ENCODE data around the gene WASHC4.
"Not testable (repeated sequence)": the region's sequence is repeated elsewhere in the genome, so short reads cannot be mapped to it uniquely, and the experiment has no call there.

The WASHC4 gene

DNA sequence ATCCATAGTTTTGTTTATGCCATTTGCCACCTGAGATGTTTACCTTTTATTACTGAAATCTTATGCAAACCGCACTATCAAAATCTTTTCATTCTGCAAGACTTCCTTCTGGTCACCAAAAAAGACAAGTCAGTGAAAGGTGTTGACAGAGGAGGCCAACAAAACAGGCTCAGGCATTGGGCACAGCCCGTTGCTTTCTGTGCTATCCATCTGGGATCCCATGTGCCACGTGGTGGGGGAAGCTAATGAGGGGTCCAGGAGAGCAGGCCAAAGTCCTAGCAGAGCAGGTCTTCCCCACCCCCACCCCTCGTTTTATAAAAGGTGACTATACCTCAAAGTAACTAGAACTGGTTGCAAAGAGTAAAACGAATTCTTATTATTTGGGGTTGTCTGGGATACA, 24.5 kb upstream of the WASHC4 start:
- H3K27ac Mint-ChIP-seq: no peak overlapping the region
- peaks cover 10% of the 10 kb centered on the region for H3K4me1 Mint-ChIP-seq (ENCODE audit: low read depth)
- H3K27me3 Mint-ChIP-seq (ENCODE audit: low read depth): peaks cover 50% of the 10 kb centered on the region
- H3K36me3 Mint-ChIP-seq (ENCODE audit: low read depth): no peaks in the 10 kb centered on the region
- H3K9me3 Mint-ChIP-seq: peaks cover 4% of the 10 kb centered on the region
- no peak overlapping the region for H3K4me3 Mint-ChIP-seq

DNA sequence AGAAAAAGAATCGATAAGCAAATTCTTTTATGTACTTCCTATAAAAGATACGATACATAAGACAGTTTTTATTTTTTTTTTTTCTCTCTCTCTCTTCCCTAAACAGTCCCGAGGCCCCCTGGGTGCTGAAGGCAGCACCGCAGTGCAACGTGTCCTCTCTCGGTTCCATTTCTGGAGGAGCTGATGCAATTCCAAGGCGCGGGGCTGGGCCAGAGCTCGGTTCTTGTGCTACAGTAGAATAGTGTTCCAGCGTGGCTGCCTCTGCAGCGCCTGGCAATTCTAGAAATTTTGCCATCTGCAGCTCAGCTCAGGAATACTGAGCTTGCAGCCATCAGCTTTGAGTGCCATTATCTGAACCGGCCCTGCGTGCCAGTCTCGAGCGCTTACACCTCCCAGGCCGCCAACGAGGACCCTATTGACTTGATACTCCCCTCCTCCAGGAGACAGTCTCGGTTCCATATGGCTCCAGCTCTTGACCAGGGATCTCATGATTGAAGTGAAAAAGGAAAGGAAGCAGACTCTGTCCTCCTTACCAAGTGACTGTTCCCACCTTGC, 23.9 kb upstream of the WASHC4 start:
- peak overlapping the region; percentile 32 for H3K27ac Mint-ChIP-seq
- peaks cover 47% of the 10 kb centered on the region for H3K27me3 Mint-ChIP-seq (ENCODE audit: low read depth)
- H3K4me3 Mint-ChIP-seq: peak overlapping the region; percentile 81
- H3K4me1 Mint-ChIP-seq (ENCODE audit: low read depth): peaks cover 10% of the 10 kb centered on the region
- no peaks in the 10 kb centered on the region for H3K36me3 Mint-ChIP-seq (ENCODE audit: low read depth)
- peaks cover 4% of the 10 kb centered on the region for H3K9me3 Mint-ChIP-seq

DNA sequence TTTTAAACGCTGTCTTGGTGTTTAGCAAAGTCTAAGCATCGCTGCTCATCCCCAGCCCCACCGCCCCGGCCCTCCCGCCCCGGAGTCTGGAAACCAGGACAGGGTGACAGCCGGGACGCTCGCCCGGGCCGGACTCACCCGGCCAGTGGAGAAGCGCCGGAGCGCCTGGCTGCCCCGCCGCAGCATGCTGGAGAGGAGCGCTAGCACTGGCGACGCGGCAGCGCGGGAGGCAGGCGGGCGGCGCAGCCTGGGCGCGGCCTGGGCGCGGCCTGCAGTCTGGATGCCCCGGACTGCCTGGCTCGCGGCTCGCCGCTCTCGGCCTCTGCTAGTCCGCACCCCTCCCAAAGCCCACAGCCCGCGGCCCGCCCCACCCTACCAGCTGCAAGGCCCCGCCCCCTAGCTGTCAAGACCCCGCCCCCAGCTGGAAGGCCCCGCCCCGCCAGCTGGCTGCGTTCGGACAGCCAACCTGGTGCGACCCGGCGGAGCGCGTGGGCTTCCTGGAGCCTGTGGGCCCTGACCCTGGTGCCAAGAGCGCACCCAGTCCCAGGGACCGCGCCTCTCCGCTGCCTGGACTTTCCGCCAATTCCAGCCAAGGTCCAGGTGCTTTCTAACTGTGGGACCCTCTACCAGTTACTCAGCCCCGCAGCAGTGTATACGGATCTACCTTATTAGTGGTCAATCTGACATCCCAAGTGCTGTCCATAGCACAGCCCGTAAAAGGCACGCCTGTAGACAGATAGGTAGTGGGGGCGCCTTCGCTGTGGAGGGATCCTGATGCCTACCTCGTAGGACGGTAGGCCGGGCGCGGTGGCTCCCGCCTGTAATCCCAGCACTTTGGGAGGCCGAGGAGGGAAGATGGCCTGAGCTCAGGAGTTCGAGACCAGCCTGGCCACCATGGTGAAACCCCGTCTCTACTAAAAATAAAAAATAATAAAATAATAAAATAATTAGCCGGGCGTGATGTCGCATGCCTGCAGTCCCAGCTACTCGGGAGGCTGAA, 23.0 kb upstream of the WASHC4 start, which contains the start of gene ALDH1L2:
ALDH1L2 (minus strand) TSS at position 208 of the 1,000 bp plus-strand sequence; CDS start at position 186, 22 bp downstream.
- peak within 1 kb of the TSS; percentile 81 for H3K4me3 Mint-ChIP-seq
- peaks cover 40% of the 10 kb centered on the region for H3K27me3 Mint-ChIP-seq (ENCODE audit: low read depth)
- H3K27ac Mint-ChIP-seq: peak within 1 kb of the TSS; percentile 32
- peaks cover 4% of the 10 kb centered on the region for H3K9me3 Mint-ChIP-seq
- H3K36me3 Mint-ChIP-seq (ENCODE audit: low read depth): no peaks in the 10 kb centered on the region
- H3K4me1 Mint-ChIP-seq (ENCODE audit: low read depth): peaks cover 10% of the 10 kb centered on the region

DNA sequence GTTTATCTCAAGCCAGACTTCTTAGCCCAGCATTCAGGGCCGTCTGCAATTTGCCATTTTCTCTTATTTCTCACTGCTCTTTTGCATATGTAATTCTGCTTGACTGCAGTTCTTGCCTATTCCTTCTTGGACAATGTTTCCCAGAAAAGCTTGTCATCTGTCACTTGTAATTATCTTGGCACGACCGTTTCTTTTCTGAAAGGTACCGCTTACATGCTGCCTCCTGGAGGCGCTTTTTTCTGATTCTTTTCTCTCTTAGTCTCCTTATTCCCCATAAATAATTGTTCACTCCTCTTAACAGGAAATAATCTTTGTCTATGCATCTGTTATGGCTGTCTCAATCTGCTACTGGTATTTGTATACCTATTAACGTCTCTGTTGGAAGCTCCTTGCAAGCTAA, 22.0 kb upstream of the WASHC4 start:
- Mint-ChIP-seq H3K4me3 (peak overlapping the region; percentile 5), H3K9me3 (peaks cover 4% of the 10 kb centered on the region), H3K27me3 (ENCODE audit: low read depth) (peaks cover 45% of the 10 kb centered on the region), H3K36me3 (ENCODE audit: low read depth) (no peaks in the 10 kb centered on the region), H3K27ac (no peak overlapping the region), H3K4me1 (ENCODE audit: low read depth) (peaks cover 10% of the 10 kb centered on the region)

DNA sequence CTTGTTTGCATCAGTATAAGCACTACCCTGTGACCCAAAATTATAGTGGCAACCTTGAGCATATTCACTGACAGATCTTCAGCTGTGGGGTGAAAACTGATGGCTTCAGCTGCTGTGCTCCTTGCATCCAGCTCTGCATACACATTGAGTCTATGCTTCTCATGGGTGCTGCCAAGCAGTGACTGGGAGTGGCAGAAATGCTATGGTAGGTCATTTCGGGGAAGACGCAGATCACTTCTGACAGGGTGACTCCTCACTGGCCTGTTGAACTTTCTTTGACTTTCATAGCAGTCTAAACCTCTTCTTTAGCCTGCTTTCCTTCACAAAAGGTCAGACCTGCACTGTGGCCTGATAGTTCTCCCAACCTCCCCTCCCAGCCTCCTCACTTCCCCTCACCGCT, 17.7 kb upstream of the WASHC4 start:
- Mint-ChIP-seq H3K27me3 (ENCODE audit: low read depth) (peaks cover 47% of the 10 kb centered on the region), H3K4me3 (no peak overlapping the region), H3K4me1 (ENCODE audit: low read depth) (no peaks in the 10 kb centered on the region), H3K36me3 (ENCODE audit: low read depth) (no peaks in the 10 kb centered on the region), H3K9me3 (peaks cover 4% of the 10 kb centered on the region), H3K27ac (no peak overlapping the region)

DNA sequence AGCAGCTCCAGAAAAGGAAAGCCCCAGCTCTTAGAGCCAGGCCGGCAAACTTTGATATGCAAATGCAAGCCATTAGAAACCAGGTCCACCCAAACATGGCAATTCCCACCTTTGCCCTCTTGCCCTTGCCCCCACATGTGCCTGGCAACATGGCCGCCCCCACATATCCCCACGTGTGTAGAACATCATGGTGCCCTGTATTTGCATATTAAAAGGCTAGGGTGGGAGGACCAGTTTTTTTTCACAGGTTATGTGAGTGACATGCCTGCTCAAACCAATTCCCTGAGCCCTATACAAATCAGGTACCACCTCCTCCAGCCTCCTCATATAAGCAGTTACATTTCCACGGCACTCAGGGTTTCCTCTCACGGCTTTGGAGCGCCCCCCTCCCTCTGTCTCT, 17.2 kb upstream of the WASHC4 start:
- no peaks in the 10 kb centered on the region for H3K4me1 Mint-ChIP-seq (ENCODE audit: low read depth)
- peaks cover 46% of the 10 kb centered on the region for H3K27me3 Mint-ChIP-seq (ENCODE audit: low read depth)
- H3K36me3 Mint-ChIP-seq (ENCODE audit: low read depth): no peaks in the 10 kb centered on the region
- no peak overlapping the region for H3K27ac Mint-ChIP-seq
- peaks cover 8% of the 10 kb centered on the region for H3K9me3 Mint-ChIP-seq
- H3K4me3 Mint-ChIP-seq: no peak overlapping the region

DNA sequence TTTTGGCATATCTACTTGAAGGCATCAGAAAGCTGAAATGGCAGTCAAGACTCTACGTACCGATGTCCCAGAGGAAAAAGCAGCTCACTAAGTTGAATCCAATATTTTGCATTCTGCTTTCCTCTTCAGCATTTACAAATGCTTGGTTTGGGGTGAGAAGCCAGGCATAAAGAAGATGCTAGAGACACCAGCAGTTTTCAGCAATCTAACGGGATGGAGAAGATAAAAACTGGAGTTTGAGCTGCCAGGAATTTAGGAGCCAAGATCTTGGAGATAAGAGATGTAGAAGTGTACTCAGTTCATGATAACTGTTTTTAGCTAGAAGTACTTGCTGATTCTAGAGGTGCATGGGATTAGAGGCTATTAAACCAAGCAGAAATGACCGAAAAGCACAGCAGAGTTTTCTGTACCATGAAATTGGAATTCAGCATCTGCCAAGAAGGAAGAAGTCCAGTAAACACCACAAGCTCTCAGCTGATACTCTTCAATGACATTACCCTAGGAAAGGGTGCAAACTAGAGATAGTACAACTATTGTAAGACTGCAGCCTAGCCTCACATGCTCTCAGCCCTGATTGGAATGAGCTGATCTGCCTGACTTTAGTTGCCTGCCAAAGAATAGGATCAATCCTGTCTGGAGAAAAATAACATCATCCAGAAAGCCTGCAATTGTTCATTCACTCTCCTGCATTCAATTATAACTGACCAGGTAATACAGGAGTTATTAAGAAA, 15.9 kb upstream of the WASHC4 start:
- H3K4me1 Mint-ChIP-seq (ENCODE audit: low read depth): no peaks in the 10 kb centered on the region

DNA sequence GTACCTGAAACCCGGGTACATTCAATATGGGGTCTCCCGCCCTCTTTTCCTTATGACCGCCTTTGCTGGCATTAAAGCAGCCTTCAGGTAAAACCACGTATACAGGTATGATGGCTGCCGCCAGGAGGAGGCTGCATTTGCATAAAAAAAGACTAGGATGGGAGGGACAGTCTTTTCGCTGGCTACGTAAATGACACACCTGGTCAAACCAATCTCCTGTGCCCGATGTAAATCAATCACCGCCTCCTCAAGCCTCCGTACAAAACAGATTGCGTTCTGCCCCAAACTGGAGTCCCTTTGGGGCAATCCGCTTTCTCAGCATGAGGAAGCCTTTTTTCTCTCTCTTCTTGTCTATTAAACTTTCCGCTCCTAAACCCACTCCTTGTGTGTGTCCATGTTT, 15.2 kb upstream of the WASHC4 start:
- Mint-ChIP-seq H3K36me3 (ENCODE audit: low read depth) (no peaks in the 10 kb centered on the region), H3K27ac (no peak overlapping the region), H3K4me3 (no peak overlapping the region), H3K27me3 (ENCODE audit: low read depth) (peaks cover 38% of the 10 kb centered on the region), H3K4me1 (ENCODE audit: low read depth) (no peaks in the 10 kb centered on the region), H3K9me3 (peaks cover 14% of the 10 kb centered on the region)

More for the DNA sequence above, 15.9 kb upstream of the WASHC4 start:
- no peaks in the 10 kb centered on the region for H3K36me3 Mint-ChIP-seq (ENCODE audit: low read depth)
- no peak overlapping the region for H3K27ac Mint-ChIP-seq
- H3K4me3 Mint-ChIP-seq: no peak overlapping the region
- H3K27me3 Mint-ChIP-seq (ENCODE audit: low read depth): peaks cover 38% of the 10 kb centered on the region
- H3K9me3 Mint-ChIP-seq: peaks cover 15% of the 10 kb centered on the region

DNA sequence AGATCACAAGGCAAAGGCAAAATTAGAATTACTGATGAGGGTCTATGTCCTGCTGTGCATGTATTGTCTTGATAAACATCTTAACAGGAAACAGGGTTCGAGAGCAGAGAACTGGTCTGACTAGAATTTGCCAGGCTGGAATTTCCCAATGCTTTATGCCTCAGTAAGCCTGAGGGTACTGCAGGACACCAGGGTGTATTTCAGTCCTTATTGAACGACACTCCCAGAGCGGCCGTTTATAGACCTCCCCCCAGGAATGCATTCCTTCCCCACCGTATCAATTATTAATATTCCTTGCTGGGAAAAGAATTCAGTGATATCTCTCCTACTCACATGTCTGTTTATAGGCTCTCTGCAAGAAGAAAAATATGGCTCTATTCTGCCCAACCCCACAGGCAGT, 12.2 kb upstream of the WASHC4 start:
- not testable (repeated sequence) for H3K4me3 Mint-ChIP-seq; H3K36me3 Mint-ChIP-seq (ENCODE audit: low read depth); H3K4me1 Mint-ChIP-seq (ENCODE audit: low read depth); H3K27ac Mint-ChIP-seq
- Mint-ChIP-seq H3K9me3 (peaks cover 17% of the 10 kb centered on the region), H3K27me3 (ENCODE audit: low read depth) (peaks cover 56% of the 10 kb centered on the region)

DNA sequence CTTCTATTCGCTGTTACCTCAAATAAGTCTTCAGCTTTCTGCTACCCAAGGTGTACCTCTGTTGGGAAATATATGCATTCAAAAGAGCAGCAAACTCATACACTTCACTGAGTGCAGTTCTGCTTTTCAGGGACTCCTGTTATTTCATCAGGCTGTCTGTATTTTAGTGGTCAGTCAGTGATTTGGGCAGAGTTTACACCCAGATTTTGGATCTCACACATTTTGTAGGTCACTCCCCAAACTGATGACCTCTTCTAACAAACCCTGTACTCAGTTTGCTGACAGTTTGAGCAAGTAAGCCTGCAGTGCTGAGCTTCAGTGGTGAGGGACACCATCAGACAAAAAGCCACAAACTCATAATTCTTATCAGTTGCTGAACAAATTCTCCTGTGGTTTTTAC, 8.2 kb upstream of the WASHC4 start:
- Mint-ChIP-seq H3K27ac (no peak overlapping the region), H3K4me3 (no peak overlapping the region), H3K36me3 (ENCODE audit: low read depth) (no peaks in the 10 kb centered on the region), H3K4me1 (ENCODE audit: low read depth) (no peaks in the 10 kb centered on the region), H3K27me3 (ENCODE audit: low read depth) (peaks cover 51% of the 10 kb centered on the region), H3K9me3 (peaks cover 17% of the 10 kb centered on the region)

DNA sequence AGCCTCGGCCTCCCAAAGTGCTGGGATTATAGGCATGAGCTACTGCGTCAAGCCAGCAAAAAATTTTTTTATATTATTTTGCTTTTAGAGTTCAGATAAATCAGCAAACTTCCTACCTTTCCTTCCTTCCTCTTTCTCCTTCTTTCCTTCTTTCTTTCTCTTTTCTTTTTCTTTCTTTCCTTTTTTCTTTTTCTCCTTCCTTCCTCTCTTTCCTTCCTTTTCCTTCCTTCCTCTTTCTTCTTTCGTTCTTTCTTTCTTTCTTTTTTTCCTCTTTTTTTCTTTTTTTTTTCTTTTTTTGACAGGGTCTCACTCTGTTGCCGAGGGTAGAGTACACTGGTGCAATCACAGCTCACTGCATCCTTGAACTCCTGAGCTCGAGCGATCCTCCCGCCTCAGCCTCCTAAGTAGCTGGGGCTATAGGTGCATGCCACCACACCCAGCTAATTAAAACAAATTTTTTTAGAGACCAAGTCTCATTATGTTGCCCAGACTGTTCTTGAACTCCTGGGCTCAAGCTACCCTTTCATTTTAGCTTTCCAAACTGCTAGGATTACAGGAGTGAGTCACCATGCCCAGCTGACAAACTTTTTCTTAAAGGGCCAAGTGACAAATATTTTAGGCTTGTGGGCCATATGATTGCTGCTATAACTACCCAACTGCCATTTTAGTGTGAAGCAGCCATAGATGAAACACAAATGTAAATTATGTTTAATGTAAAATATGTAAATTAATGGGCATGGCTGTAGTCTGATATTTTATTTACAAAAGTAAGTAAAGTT, 7.1 kb upstream of the WASHC4 start:
- H3K9me3 Mint-ChIP-seq: peaks cover 17% of the 10 kb centered on the region
- H3K36me3 Mint-ChIP-seq (ENCODE audit: low read depth): no peaks in the 10 kb centered on the region
- peaks cover 59% of the 10 kb centered on the region for H3K27me3 Mint-ChIP-seq (ENCODE audit: low read depth)
- H3K27ac Mint-ChIP-seq: no peak overlapping the region
- H3K4me1 Mint-ChIP-seq (ENCODE audit: low read depth): no peaks in the 10 kb centered on the region
- no peak overlapping the region for H3K4me3 Mint-ChIP-seq

DNA sequence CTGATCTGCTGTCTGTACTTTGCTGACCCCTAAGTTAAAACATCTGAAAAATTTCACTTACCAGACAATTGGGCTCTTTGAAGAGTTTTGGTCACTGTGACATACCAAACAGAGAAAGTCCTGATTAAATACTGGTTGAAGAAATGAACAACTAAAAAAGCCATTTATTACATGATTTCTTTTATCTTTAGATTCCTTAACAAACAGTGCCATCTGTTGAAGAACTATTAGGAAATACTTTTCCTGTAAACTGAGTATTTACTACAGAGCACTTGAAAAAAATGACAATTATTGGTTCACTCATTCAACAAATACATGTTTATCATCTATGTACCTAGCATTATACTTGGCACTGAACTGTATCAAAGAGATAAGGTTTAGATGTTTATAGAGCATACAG, 6.5 kb upstream of the WASHC4 start:
- no peaks in the 10 kb centered on the region for H3K36me3 Mint-ChIP-seq (ENCODE audit: low read depth)
- H3K4me3 Mint-ChIP-seq: no peak overlapping the region
- H3K27ac Mint-ChIP-seq: no peak overlapping the region
- peaks cover 14% of the 10 kb centered on the region for H3K9me3 Mint-ChIP-seq
- peaks cover 60% of the 10 kb centered on the region for H3K27me3 Mint-ChIP-seq (ENCODE audit: low read depth)
- no peaks in the 10 kb centered on the region for H3K4me1 Mint-ChIP-seq (ENCODE audit: low read depth)

DNA sequence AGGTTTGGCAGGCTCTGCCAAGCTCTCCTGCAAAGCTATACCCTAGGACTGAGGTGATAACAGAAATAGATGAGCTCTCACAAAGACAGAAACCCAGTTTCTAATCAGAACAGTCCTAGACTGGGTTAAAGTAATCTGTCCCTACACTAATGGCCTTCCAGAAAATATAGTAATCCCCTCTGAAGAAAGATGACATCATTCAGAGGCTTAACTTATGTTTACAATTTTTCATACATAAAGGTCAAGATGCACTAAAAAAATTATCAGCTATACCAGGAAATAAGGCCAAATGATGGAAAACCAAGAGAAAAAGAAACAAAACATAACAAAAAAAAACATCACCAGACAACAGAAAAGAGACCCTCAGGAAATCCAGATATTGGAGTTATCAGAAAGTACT, 4.9 kb upstream of the WASHC4 start:
- H3K36me3 Mint-ChIP-seq (ENCODE audit: low read depth): no peaks in the 10 kb centered on the region
- no peak overlapping the region for H3K4me3 Mint-ChIP-seq
- H3K27me3 Mint-ChIP-seq (ENCODE audit: low read depth): peaks cover 61% of the 10 kb centered on the region
- peaks cover 4% of the 10 kb centered on the region for H3K9me3 Mint-ChIP-seq
- no peak overlapping the region for H3K27ac Mint-ChIP-seq
- H3K4me1 Mint-ChIP-seq (ENCODE audit: low read depth): peaks cover 5% of the 10 kb centered on the region

DNA sequence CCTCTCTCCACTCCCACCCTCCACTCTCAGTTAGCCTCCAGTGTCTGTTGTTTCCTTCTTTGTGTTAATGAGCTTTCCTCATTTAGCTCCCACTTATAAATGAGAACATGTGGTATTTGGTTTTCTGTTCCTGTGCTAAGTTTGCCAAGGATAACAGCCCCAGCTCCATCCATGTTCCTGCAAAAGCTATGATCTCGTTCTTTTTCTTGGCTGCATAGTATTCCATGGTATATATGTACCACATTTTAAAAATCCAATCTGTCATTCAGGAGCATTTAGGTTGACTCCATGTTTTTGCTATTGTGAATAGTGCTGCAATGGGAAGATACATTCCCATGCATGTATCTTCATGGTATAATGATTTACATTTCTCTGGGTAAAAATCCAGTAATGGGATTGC, 2.8 kb upstream of the WASHC4 start:
- H3K4me3 Mint-ChIP-seq: no peak overlapping the region
- H3K4me1 Mint-ChIP-seq (ENCODE audit: low read depth): peaks cover 17% of the 10 kb centered on the region
- H3K9me3 Mint-ChIP-seq: peaks cover 4% of the 10 kb centered on the region
- peaks cover under 1% of the 10 kb centered on the region for H3K36me3 Mint-ChIP-seq (ENCODE audit: low read depth)
- peaks cover 41% of the 10 kb centered on the region for H3K27me3 Mint-ChIP-seq (ENCODE audit: low read depth)
- no peak overlapping the region for H3K27ac Mint-ChIP-seq

All from T-helper 1 cell treated with Interleukin-12 subunit alpha and Interleukin-12 subunit beta and Interleukin-4 antibody, amounts not matched to agents 30 μg/mL and 1 μg/mL, for 36 hours (primary cell).